A375 (cell line): ENCODE results near the gene TRIM56. TPM values are rescaled to one million over a fixed set of nuclear protein-coding genes. Genes with fewer than 3 reads are reported as not detected.

Experiments used
- total RNA-seq: library from RNA; depleted of rRNA; stranded (reverse); fragments of >200 nt; shearing (Covaris generic); gene quantifications from 2 replicates; pipeline ENCODE4 v1.2.3, GENCODE V29; 2014; rRNA removed

The TRIM56 gene
- total RNA-seq = 11.0 and 13.3 TPM in 2 replicates

GRCh38 chr7:101085162-101085964 lies at the start of gene TRIM56:
Gene TRIM56 (plus strand): TSS chr7:101085481. CDS start chr7:101087313, 1,832 bp downstream.

GRCh38 chr7:101126651-101127459 lies 41.6 kb downstream of the TRIM56 start, which contains the start of gene SERPINE1:
Gene SERPINE1 (plus strand): TSS chr7:101127104. CDS start chr7:101128394, 1,290 bp downstream.

Other genes starting within 250 kb of the TRIM56 start
- 10.4 and 12.2 TPM in 2 replicates for gene SLC12A9, start 232.8 kb upstream of the TRIM56 start, total RNA-seq
- gene TRIP6, start 218.1 kb upstream of the TRIM56 start, total RNA-seq = 76.9 and 86.3 TPM in 2 replicates
- gene SRRT, start 210.4 kb upstream of the TRIM56 start, total RNA-seq = 127 and 132 TPM in 2 replicates
- 12.3 and 16.0 TPM in 2 replicates for gene UFSP1, start 195.8 kb upstream of the TRIM56 start, total RNA-seq
- gene ACHE, start 189.6 kb upstream of the TRIM56 start, total RNA-seq = 0.29 TPM in 1 of 2 replicates, not detected in the other
- not detected in 2 replicates for gene MUC3A, start 135.9 kb upstream of the TRIM56 start, total RNA-seq
- not detected in 2 replicates for gene MUC12, start 115.9 kb upstream of the TRIM56 start, total RNA-seq
- gene MUC17, start 65.4 kb upstream of the TRIM56 start, total RNA-seq = not detected in 2 replicates
- 1.4 TPM in 2 replicates for gene SERPINE1, start 41.6 kb downstream of the TRIM56 start, total RNA-seq
- 344 and 361 TPM in 2 replicates for gene AP1S1, start 69.0 kb downstream of the TRIM56 start, total RNA-seq
- gene VGF, start 80.1 kb downstream of the TRIM56 start, total RNA-seq = 338 and 362 TPM in 2 replicates
- gene NAT16, start 94.8 kb downstream of the TRIM56 start, total RNA-seq = 0.05 and 0.11 TPM in 2 replicates
- gene MOGAT3, start 115.6 kb downstream of the TRIM56 start, total RNA-seq = not detected in 2 replicates
- 232 and 262 TPM in 2 replicates for gene PLOD3, start 132.1 kb downstream of the TRIM56 start, total RNA-seq
- gene ZNHIT1, start 132.7 kb downstream of the TRIM56 start, total RNA-seq = 154 and 183 TPM in 2 replicates
- gene CLDN15, start 152.3 kb downstream of the TRIM56 start, total RNA-seq = 6.2 and 8.5 TPM in 2 replicates
- gene FIS1, start 159.6 kb downstream of the TRIM56 start, total RNA-seq = 296 and 304 TPM in 2 replicates
- gene IFT22, start 236.3 kb downstream of the TRIM56 start, total RNA-seq = 24.5 and 29.0 TPM in 2 replicates